ENCODE data around the gene WDR88. TPM values are rescaled to one million over a fixed set of nuclear protein-coding genes. Genes with fewer than 3 reads are reported as not detected.
"Not testable (repeated sequence)": the region's sequence is repeated elsewhere in the genome, so short reads cannot be mapped to it uniquely, and the experiment has no call there.

Gene WDR88
- total RNA-seq, 4 donors from 2014 or later = not detected

DNA sequence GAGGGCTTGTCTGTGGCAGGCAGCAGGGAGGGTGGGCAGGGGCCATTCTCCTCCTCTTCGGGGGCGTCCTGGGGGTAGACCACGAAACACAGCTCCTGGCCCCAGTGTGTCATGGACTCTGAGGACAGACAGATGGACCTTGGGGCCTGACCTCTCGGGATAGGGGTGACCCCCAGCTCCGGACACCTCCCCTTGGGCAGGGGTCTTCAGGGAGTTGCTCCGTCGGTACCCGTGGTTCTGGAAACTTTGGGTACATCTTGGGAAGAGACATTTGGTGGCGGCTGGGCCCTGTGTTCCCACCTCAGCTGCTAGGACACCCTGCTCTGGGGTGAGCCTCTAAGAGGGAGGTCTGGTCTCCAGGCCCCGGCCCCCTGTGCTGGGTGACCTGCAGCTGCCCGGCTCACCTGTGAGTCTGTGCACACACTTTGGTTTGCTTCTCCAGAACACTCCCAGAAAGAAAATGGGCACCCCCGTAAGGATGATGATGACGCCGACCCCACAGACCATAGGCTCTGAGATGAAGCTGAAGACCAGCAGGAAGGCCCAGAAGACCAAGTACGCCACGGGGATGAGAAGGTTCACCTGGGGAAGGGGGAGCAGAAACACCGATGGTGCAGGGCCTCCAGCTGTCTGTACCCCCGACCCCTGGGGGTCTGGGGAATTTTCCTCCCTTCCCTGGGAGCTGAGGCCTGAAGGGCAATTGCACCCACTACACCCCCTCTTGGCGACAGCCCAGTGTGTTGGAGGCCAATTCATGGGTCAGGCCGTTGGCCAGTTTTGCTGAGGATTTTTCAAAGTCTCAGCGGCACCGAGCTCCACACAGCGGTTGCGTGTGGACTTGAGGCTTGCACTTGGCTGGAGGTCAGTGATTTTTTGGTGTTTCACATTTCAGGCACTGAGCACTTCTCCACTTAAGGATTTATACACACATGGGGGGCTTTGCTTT, 77.3 kb downstream of the WDR88 start:
- no peak for DNase-seq
- Histone ChIP-seq H3K4me3 (no peak overlapping the region), H3K27me3 (no peaks in the 10 kb centered on the region), H3K27ac (no peak overlapping the region), H3K36me3 (peaks cover 0 to 9% (median 0%) of the 10 kb centered on the region in 3 donors), H3K9me3 (no peaks in the 10 kb centered on the region), H3K4me1 (no peaks in the 10 kb centered on the region)
- TF ChIP-seq POLR2A (IDR thresholded peaks at IDR 0.05) = no peak
- TF ChIP-seq, protein P1, sequence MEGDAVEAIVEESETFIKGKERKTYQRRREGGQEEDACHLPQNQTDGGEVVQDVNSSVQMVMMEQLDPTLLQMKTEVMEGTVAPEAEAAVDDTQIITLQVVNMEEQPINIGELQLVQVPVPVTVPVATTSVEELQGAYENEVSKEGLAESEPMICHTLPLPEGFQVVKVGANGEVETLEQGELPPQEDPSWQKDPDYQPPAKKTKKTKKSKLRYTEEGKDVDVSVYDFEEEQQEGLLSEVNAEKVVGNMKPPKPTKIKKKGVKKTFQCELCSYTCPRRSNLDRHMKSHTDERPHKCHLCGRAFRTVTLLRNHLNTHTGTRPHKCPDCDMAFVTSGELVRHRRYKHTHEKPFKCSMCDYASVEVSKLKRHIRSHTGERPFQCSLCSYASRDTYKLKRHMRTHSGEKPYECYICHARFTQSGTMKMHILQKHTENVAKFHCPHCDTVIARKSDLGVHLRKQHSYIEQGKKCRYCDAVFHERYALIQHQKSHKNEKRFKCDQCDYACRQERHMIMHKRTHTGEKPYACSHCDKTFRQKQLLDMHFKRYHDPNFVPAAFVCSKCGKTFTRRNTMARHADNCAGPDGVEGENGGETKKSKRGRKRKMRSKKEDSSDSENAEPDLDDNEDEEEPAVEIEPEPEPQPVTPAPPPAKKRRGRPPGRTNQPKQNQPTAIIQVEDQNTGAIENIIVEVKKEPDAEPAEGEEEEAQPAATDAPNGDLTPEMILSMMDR (IDR thresholded peaks at IDR 0.05) = no peak

DNA sequence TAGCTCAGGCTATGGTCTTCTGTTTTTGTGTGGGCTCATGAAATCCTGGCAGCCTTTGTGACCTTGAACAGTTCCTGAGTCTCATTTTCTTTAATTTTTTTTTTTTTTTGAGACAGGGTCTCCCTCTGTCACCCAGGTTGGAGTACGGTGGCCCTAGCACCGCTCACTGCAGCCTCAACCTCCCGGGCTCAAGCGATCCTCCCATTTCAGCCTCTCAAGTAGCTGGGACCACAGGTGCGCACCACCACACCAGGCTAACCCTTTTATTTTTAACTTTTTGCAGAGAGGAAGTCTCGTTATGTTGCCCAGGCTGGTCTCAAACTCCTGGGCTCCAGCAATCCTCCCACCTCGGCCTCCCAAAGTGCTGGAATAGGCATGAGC, 77.9 kb downstream of the WDR88 start:
- DNase-seq, H3K9me3 ChIP-seq, H3K4me1 ChIP-seq, H3K36me3 ChIP-seq, H3K27ac ChIP-seq, H3K27me3 ChIP-seq, H3K4me3 ChIP-seq: not testable (repeated sequence)

DNA sequence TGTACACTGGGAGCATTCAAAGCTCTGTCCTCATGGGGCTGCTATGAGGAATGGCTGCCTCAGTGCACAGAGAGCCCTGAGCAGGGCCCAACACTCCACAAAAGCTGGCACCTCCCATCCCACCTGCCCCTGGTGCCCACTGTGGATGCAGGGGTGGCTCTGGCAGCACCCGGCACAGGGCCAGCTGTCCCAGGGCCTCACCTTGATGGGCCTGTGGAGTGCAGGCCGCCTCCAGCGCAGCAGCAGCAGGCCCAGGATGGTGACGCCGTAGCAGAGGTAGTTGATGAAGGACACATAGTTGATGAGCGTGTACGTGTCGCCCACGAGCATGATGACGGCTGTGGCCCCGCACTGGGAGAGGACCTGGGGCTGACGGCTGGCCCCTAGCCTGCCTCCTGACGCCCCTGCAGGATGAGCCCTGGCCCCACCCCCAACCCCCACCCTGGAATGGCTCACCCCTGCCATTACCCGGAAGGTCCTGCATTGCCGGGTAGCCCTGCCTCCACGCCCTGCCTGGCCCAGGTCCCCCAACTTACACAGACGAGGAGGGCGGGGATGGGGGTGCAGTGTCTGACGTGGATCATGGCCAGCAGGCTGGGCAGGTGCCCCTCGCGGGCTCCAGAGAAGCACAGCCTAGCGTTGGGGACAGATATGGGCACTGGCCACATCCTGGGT, 78.5 kb downstream of the WDR88 start:
- TF ChIP-seq, protein P1 (IDR thresholded peaks at IDR 0.05) = no peak
- no peak for TF ChIP-seq POLR2A (IDR thresholded peaks at IDR 0.05)
- H3K4me3 ChIP-seq = no peak overlapping the region
- no peak for DNase-seq
- H3K36me3 ChIP-seq = peaks cover 0 to 9% (median 0%) of the 10 kb centered on the region in 3 donors
- no peaks in the 10 kb centered on the region for H3K27me3 ChIP-seq
- H3K9me3 ChIP-seq = no peaks in the 10 kb centered on the region
- no peak overlapping the region for H3K27ac ChIP-seq
- no peaks in the 10 kb centered on the region for H3K4me1 ChIP-seq

DNA sequence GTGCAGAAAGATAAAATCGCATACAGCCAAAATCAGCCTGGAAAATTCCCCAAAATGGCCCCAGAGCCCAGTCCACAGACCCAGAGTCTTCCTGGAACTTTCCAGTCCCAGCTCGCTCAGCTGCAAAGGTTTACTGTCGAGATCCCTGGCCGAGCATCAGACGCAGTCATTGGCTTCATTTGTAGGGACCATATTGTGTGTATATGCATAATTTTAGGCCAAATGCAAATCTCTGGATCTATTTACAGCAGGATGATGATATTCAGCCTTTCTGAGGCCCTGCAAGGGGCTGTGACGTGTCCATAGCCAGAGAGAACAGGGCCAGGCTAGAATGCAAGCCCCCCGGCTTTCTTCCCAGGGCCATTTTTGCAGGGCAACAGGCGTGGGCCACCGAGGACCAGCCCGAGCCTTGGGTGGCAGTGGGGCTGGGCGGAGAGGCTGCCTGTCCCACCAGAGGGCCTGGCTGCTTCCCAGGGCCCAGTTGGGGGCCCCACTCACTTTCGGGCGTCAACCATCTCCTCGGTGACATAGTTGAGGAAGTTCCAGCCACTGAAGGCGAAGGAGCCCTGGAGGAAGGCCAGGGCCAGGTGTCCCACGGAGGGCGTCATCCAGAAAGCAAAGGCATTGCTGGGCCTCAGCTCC, 80.0 kb downstream of the WDR88 start:
- DNase-seq = no peak
- Histone ChIP-seq H3K27ac (no peak overlapping the region), H3K4me1 (no peaks in the 10 kb centered on the region)

DNA sequence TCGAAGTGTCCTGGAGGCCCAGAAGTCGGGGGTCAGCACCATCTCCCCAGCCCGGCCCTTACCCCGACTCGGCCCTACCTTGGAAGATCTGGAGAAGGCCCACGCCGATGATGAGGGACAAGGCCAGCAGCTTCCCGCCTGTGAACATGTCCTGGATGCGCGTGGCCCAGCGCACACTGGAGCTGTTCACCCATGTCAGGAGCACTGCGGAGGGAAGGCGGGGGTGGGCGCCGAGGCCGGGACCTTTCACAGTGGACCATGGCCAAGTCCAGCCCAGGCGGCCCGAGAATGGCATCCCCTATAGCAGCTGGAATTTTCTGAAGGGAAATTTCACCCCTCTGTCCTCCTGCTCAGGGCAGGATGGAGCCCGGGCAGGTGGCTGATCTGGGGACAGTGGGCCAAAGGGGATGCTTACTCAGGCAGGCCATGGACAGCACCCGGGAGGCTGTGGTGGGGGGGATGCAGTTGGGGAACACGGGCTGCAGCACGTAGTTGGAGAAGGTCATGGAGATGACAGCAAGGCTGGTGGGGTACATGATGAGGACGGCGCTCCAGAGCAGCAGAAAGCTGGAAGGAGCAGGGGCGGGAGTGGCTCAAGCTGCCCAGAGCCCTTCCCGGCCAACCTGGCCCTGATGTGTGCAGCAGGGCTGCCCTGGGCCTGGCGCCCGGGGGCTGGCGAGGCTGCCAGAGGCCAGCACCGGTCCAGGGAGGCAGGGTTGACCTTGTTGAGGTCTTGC, 80.7 kb downstream of the WDR88 start:
- H3K27ac ChIP-seq = no peak overlapping the region

More for the DNA sequence above, 80.0 kb downstream of the WDR88 start:
- Histone ChIP-seq H3K36me3 (peaks cover 0 to 1% (median 0%) of the 10 kb centered on the region in 3 donors), H3K27me3 (no peaks in the 10 kb centered on the region), H3K4me3 (no peak overlapping the region), H3K9me3 (no peaks in the 10 kb centered on the region)
- TF ChIP-seq, protein P1 (IDR thresholded peaks at IDR 0.05) = no peak
- TF ChIP-seq POLR2A (IDR thresholded peaks at IDR 0.05) = no peak

More for the DNA sequence above, 80.7 kb downstream of the WDR88 start:
- Histone ChIP-seq H3K4me1 (no peaks in the 10 kb centered on the region), H3K4me3 (no peak overlapping the region), H3K9me3 (no peaks in the 10 kb centered on the region), H3K27me3 (no peaks in the 10 kb centered on the region), H3K36me3 (no peaks in the 10 kb centered on the region)
- DNase-seq = no peak
- TF ChIP-seq, protein P1 (IDR thresholded peaks at IDR 0.05) = no peak
- no peak for TF ChIP-seq POLR2A (IDR thresholded peaks at IDR 0.05)

Measured in Peyer's patch (tissue), 4 donors.